ENCODE data around the gene ARNT2.

DNA sequence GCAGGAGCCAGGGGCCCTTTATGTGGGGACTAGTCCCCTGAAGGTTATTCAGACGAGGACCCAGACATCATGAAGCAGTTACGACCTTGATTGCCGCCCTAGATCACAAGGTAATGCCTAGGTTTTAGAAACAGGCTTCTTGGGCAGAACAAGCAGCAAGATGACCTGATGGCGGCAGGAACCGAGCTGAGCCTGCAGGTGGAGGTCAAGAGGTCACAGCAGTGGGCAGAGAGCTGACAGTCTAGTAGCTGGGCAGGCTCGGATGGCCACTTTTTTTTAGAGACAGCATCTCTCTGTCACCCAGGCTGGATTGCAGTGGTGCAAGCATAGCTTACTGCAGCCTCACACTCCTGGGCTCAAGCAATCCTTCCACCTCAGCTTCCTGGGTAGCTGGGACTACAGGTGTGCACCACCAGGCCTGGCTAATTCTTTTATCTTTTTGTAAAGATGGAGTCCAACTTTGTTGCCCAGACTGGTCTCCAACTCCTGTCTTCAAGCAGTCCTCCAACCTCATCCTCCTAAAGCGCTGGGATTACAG is 207.4 kb downstream of the ARNT2 start:
- TF ChIP-seq, protein P1, sequence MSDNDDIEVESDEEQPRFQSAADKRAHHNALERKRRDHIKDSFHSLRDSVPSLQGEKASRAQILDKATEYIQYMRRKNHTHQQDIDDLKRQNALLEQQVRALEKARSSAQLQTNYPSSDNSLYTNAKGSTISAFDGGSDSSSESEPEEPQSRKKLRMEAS (IDR thresholded peaks at IDR 0.05; ENCODE audit: low read depth, low read length): no peak
- no peak for TF ChIP-seq EZH2 (IDR thresholded peaks at IDR 0.05; ENCODE audit: borderline replicate concordance, control insufficient read depth, low read depth, low read length)
- TF ChIP-seq, protein P2, sequence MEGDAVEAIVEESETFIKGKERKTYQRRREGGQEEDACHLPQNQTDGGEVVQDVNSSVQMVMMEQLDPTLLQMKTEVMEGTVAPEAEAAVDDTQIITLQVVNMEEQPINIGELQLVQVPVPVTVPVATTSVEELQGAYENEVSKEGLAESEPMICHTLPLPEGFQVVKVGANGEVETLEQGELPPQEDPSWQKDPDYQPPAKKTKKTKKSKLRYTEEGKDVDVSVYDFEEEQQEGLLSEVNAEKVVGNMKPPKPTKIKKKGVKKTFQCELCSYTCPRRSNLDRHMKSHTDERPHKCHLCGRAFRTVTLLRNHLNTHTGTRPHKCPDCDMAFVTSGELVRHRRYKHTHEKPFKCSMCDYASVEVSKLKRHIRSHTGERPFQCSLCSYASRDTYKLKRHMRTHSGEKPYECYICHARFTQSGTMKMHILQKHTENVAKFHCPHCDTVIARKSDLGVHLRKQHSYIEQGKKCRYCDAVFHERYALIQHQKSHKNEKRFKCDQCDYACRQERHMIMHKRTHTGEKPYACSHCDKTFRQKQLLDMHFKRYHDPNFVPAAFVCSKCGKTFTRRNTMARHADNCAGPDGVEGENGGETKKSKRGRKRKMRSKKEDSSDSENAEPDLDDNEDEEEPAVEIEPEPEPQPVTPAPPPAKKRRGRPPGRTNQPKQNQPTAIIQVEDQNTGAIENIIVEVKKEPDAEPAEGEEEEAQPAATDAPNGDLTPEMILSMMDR (IDR thresholded peaks at IDR 0.05 in 2 of 3, conservative IDR thresholded peaks at IDR 0.05 in 1 of 3; ENCODE audit: control insufficient read depth in 2 of 3, extremely low read depth in 1 of 3, insufficient read depth in 1 of 3, low read depth in 3 of 3, low read length in 3 of 3): no peak
- no peak for TF ChIP-seq CREB1 (IDR thresholded peaks at IDR 0.05; ENCODE audit: low read depth)
- no peak for TF ChIP-seq CEBPB (IDR thresholded peaks at IDR 0.05; ENCODE audit: borderline replicate concordance in 1 of 2, low read depth in 2 of 2, low read length in 2 of 2)
- TF ChIP-seq SIX5 (IDR thresholded peaks at IDR 0.05; ENCODE audit: low read depth, low read length, severe bottlenecking): no peak
- no peak for TF ChIP-seq POLR2AphosphoS5 (IDR thresholded peaks at IDR 0.05; ENCODE audit: low read length)
- no peak for TF ChIP-seq POLR2A (IDR thresholded peaks at IDR 0.05; ENCODE audit: low read depth, low read length)

Measured in GM12878 (cell line).